Loucy (cell line): ENCODE data around the gene MRFAP1L1.

Source experiments
- CTCF ChIP-seq: fragments of 200-600 bp; sonication (generic); conservative IDR thresholded peaks from 2 replicates; pipeline ENCODE4 v1.5.1; 2014; ENCODE audit warnings: mild to moderate bottlenecking, antibody characterized with exemption, low read length
- EZH2phosphoT487 ChIP-seq: fragments of 200-600 bp; IDR thresholded peaks from 2 replicates; pipeline ENCODE4 v1.6.1; 2018; ENCODE audit warnings: antibody characterized with exemption, mild to moderate bottlenecking, moderate library complexity, borderline replicate concordance

- TF ChIP-seq CTCF (no peak), EZH2phosphoT487 (no peak)
These were observed 14.2 kb upstream of the MRFAP1L1 start for GRCh38 chr4:6723851-6724250.
